Dendritic cell treated with granulocyte-macrophage colony-stimulating factor and Interleukin-4, amounts not matched to agents 40 ng/mL and 50 ng/mL, for 4 days (primary cell): ENCODE data around the gene NEB.

ENCODE experiments used
- H3K27ac Mint-ChIP-seq: one replicate; pipeline ENCODE4 v1.8.0; 2022; ENCODE audit warnings: mild to moderate bottlenecking, mixed read lengths
- H3K27me3 Mint-ChIP-seq: one replicate; pipeline ENCODE4 v1.8.0; 2022; ENCODE audit warnings: mild to moderate bottlenecking, mixed read lengths
- H3K36me3 Mint-ChIP-seq: one replicate; pipeline ENCODE4 v1.8.0; 2022; ENCODE audit warnings: low read depth, mixed read lengths
- H3K4me1 Mint-ChIP-seq: one replicate; pipeline ENCODE4 v1.8.0; 2022; ENCODE audit warnings: low read depth, mixed read lengths
- H3K4me3 Mint-ChIP-seq: one replicate; pipeline ENCODE4 v1.8.0; 2022; ENCODE audit warnings: mild to moderate bottlenecking, moderate library complexity, mixed read lengths
- H3K9me3 Mint-ChIP-seq: one replicate; pipeline ENCODE4 v1.8.0; 2022; ENCODE audit warnings: mixed read lengths
- intact Hi-C: fragments of 100-400 bp; cut with micrococcal nuclease; formaldehyde crosslinking; loops from one replicate; pipeline ENCODE4 v1.15.0; 2022

NEB gene

GRCh38 chr2:151733771-151734672 lies at the start of gene NEB:
Gene NEB, minus strand, starts transcription at chr2:151734476. Its CDS starts 1,320 bp downstream, at chr2:151733156.
- H3K9me3 Mint-ChIP-seq, result no peaks in the 10 kb centered on the region
- no peaks in the 10 kb centered on the region for H3K27me3 Mint-ChIP-seq
- no peak within 1 kb of the TSS for H3K4me3 Mint-ChIP-seq
- no peak within 1 kb of the TSS for H3K27ac Mint-ChIP-seq
- no peaks in the 10 kb centered on the region for H3K36me3 Mint-ChIP-seq
- peaks cover 14% of the 10 kb centered on the region for H3K4me1 Mint-ChIP-seq
- intact Hi-C loops, result no loop called here

- Mint-ChIP-seq H3K4me1 (no peaks in the 10 kb centered on the region), H3K4me3 (no peak overlapping the region), H3K9me3 (no peaks in the 10 kb centered on the region), H3K27me3 (no peaks in the 10 kb centered on the region), H3K27ac (no peak overlapping the region), H3K36me3 (peaks cover 67% of the 10 kb centered on the region)
- intact Hi-C loops, result no loop called here
These were observed 48.9 kb upstream of the NEB start for GRCh38 chr2:151783133-151783520.

- no peak overlapping the region for H3K27ac Mint-ChIP-seq
- H3K27me3 Mint-ChIP-seq, result no peaks in the 10 kb centered on the region
- no peaks in the 10 kb centered on the region for H3K9me3 Mint-ChIP-seq
- intact Hi-C loops, result no loop called here
- H3K4me3 Mint-ChIP-seq, result no peak overlapping the region
- no peaks in the 10 kb centered on the region for H3K4me1 Mint-ChIP-seq
- peaks cover 65% of the 10 kb centered on the region for H3K36me3 Mint-ChIP-seq
These were observed 48.3 kb upstream of the NEB start for GRCh38 chr2:151782378-151783132.

- intact Hi-C loops, result no loop called here
- Mint-ChIP-seq H3K9me3 (no peaks in the 10 kb centered on the region), H3K27ac (no peak overlapping the region), H3K4me3 (no peak overlapping the region), H3K36me3 (peaks cover 74% of the 10 kb centered on the region), H3K27me3 (no peaks in the 10 kb centered on the region), H3K4me1 (no peaks in the 10 kb centered on the region)
These were observed 47.4 kb upstream of the NEB start for GRCh38 chr2:151781642-151782041.

- Mint-ChIP-seq H3K9me3 (no peaks in the 10 kb centered on the region), H3K27ac (no peak overlapping the region), H3K27me3 (no peaks in the 10 kb centered on the region), H3K36me3 (peaks cover 76% of the 10 kb centered on the region), H3K4me1 (no peaks in the 10 kb centered on the region), H3K4me3 (no peak overlapping the region)
- intact Hi-C loops, result no loop called here
These were observed 46.7 kb upstream of the NEB start for GRCh38 chr2:151780938-151781337.

GRCh38 chr2:151777935-151778334 lies 43.7 kb upstream of the NEB start:
- H3K27ac Mint-ChIP-seq, result no peak overlapping the region
- no peaks in the 10 kb centered on the region for H3K9me3 Mint-ChIP-seq
- peaks cover 61% of the 10 kb centered on the region for H3K36me3 Mint-ChIP-seq
- no peaks in the 10 kb centered on the region for H3K27me3 Mint-ChIP-seq
- H3K4me3 Mint-ChIP-seq, result no peak overlapping the region
- intact Hi-C loops, result no loop called here
- no peaks in the 10 kb centered on the region for H3K4me1 Mint-ChIP-seq

GRCh38 chr2:151777487-151777886 lies 43.2 kb upstream of the NEB start:
- peaks cover 57% of the 10 kb centered on the region for H3K36me3 Mint-ChIP-seq
- no peak overlapping the region for H3K4me3 Mint-ChIP-seq
- intact Hi-C loops, result no loop called here
- H3K9me3 Mint-ChIP-seq, result no peaks in the 10 kb centered on the region
- H3K4me1 Mint-ChIP-seq, result no peaks in the 10 kb centered on the region
- no peak overlapping the region for H3K27ac Mint-ChIP-seq
- H3K27me3 Mint-ChIP-seq, result no peaks in the 10 kb centered on the region

- Mint-ChIP-seq H3K27me3 (no peaks in the 10 kb centered on the region), H3K9me3 (no peaks in the 10 kb centered on the region), H3K4me3 (no peak overlapping the region), H3K27ac (no peak overlapping the region), H3K36me3 (peaks cover 50% of the 10 kb centered on the region), H3K4me1 (peaks cover 9% of the 10 kb centered on the region)
- intact Hi-C loops, result no loop called here
These were observed 42.1 kb upstream of the NEB start for GRCh38 chr2:151776367-151776766.

- Mint-ChIP-seq H3K36me3 (peaks cover 43% of the 10 kb centered on the region), H3K27me3 (peaks cover under 1% of the 10 kb centered on the region), H3K4me1 (peaks cover 15% of the 10 kb centered on the region), H3K4me3 (no peak overlapping the region), H3K9me3 (no peaks in the 10 kb centered on the region), H3K27ac (no peak overlapping the region)
- intact Hi-C loops, result no loop called here
These were observed 40.9 kb upstream of the NEB start for GRCh38 chr2:151775057-151775740.

- peaks cover 37% of the 10 kb centered on the region for H3K36me3 Mint-ChIP-seq
These were observed 40.2 kb upstream of the NEB start for GRCh38 chr2:151774506-151774905.

GRCh38 chr2:151771599-151772358 lies 37.5 kb upstream of the NEB start:
- intact Hi-C loops, result no loop called here
- Mint-ChIP-seq H3K36me3 (peaks cover 23% of the 10 kb centered on the region), H3K27ac (peak overlapping the region; percentile 65), H3K4me1 (peaks cover 15% of the 10 kb centered on the region), H3K4me3 (no peak overlapping the region), H3K27me3 (peaks cover 1% of the 10 kb centered on the region), H3K9me3 (peaks cover 9% of the 10 kb centered on the region)

More at GRCh38 chr2:151774506-151774905, 40.2 kb upstream of the NEB start:
- Mint-ChIP-seq H3K4me3 (no peak overlapping the region), H3K27ac (no peak overlapping the region), H3K27me3 (peaks cover 1% of the 10 kb centered on the region), H3K4me1 (peaks cover 15% of the 10 kb centered on the region), H3K9me3 (peaks cover 5% of the 10 kb centered on the region)
- intact Hi-C loops, result no loop called here

GRCh38 chr2:151770995-151771394 lies 36.7 kb upstream of the NEB start:
- H3K27ac Mint-ChIP-seq, result peak overlapping the region; percentile 65
- H3K4me1 Mint-ChIP-seq, result peaks cover 15% of the 10 kb centered on the region
- peaks cover 9% of the 10 kb centered on the region for H3K9me3 Mint-ChIP-seq
- H3K36me3 Mint-ChIP-seq, result peaks cover 15% of the 10 kb centered on the region
- intact Hi-C loops, result no loop called here
- H3K27me3 Mint-ChIP-seq, result peaks cover 1% of the 10 kb centered on the region
- H3K4me3 Mint-ChIP-seq, result no peak overlapping the region

- Mint-ChIP-seq H3K27me3 (peaks cover 1% of the 10 kb centered on the region), H3K4me3 (no peak overlapping the region), H3K36me3 (peaks cover 4% of the 10 kb centered on the region), H3K4me1 (peaks cover 15% of the 10 kb centered on the region), H3K27ac (no peak overlapping the region), H3K9me3 (peaks cover 9% of the 10 kb centered on the region)
- intact Hi-C loops, result no loop called here
These were observed 35.3 kb upstream of the NEB start for GRCh38 chr2:151769606-151770005.
